ENCODE measurements around the gene GNE.

- TF ChIP-seq CTCF (IDR thresholded peaks at IDR 0.05) (no peak), POLR2A (IDR thresholded peaks at IDR 0.05) (no peak), POLR2AphosphoS5 (IDR thresholded peaks at IDR 0.05) (no peak), EP300 (IDR thresholded peaks at IDR 0.05) (no peak)
Observed at GRCh38 chr9:36306471-36307306, 48.4 kb upstream of the GNE start.
